WTC11 (cell line): ENCODE measurements around the gene TMEM80. TPM values are rescaled to one million over a fixed set of nuclear protein-coding genes. Genes with fewer than 3 reads are reported as not detected.

Source experiments
- ATAC-seq: fragments of 200-7000 bp; cut with Tn5 transposase; 2 replicates; pipeline ENCODE4 v1.10.0; 2021; ENCODE audit warnings: mild to moderate bottlenecking, moderate library complexity
- CTCF ChIA-PET: fragments of 300-600 bp; sonication (Branson Sonifier 250); formaldehyde crosslinking; loops from one replicate; lab custom pipeline; 2021; ENCODE audit warnings: antibody characterized with exemption; lab: Charles Lee
- POLR2A ChIA-PET: fragments of 350-600 bp; sonication (Branson Sonifier 250); formaldehyde crosslinking; loops from one replicate; lab custom pipeline; 2021; ENCODE audit warnings: antibody characterized with exemption; lab: Charles Lee
- DNase-seq: peaks from one replicate; pipeline ENCODE4 v3.0.0; 2021; ENCODE audit warnings: low spot score
- H3K27ac Mint-ChIP-seq: 2 replicates; pipeline ENCODE4 v1.8.0; 2021; ENCODE audit warnings: mixed read lengths
- H3K27me3 Mint-ChIP-seq: 2 replicates; pipeline ENCODE4 v1.8.0; 2021; ENCODE audit warnings: low read depth, mild to moderate bottlenecking, moderate library complexity, mixed read lengths
- H3K36me3 Mint-ChIP-seq: 2 replicates; pipeline ENCODE4 v1.8.0; 2021; ENCODE audit warnings: mixed read lengths
- H3K4me1 Mint-ChIP-seq: 2 replicates; pipeline ENCODE4 v1.8.0; 2022; ENCODE audit warnings: mixed read lengths
- H3K4me3 Mint-ChIP-seq: 2 replicates; pipeline ENCODE4 v1.8.0; 2021; ENCODE audit warnings: mild to moderate bottlenecking, moderate library complexity, mixed read lengths
- H3K9me3 Mint-ChIP-seq: 2 replicates; pipeline ENCODE4 v1.8.0; 2021; ENCODE audit warnings: mixed read lengths
- AFF4 ChIP-seq: sonication (generic); formaldehyde crosslinking; IDR thresholded peaks from 2 replicates; pipeline ENCODE4 v1.8.1; 2023; ENCODE audit warnings: mild to moderate bottlenecking, missing genetic modification reagents, borderline replicate concordance
- AR ChIP-seq: fragments of 250-450 bp; sonication (Bioruptor Pico); IDR thresholded peaks from 2 replicates; pipeline ENCODE4 v1.9.0; 2021; ENCODE audit warnings: mild to moderate bottlenecking
- ARID4B ChIP-seq: sonication (generic); formaldehyde crosslinking; IDR thresholded peaks from 2 replicates; pipeline ENCODE4 v1.8.0; 2023; ENCODE audit warnings: missing genetic modification reagents, mild to moderate bottlenecking, borderline replicate concordance
- CDX4 ChIP-seq: fragments of 250-450 bp; sonication (Bioruptor Pico); IDR thresholded peaks from 2 replicates; pipeline ENCODE4 v1.9.0; 2021; ENCODE audit warnings: moderate library complexity, mild to moderate bottlenecking, inconsistent platforms, borderline replicate concordance
- CREM ChIP-seq: sonication (generic); formaldehyde crosslinking; IDR thresholded peaks from 2 replicates; pipeline ENCODE4 v1.8.1; 2022; ENCODE audit warnings: mild to moderate bottlenecking, missing genetic modification reagents, moderate library complexity
- FOXP4 ChIP-seq: sonication (generic); formaldehyde crosslinking; IDR thresholded peaks from 2 replicates; pipeline ENCODE4 v1.8.0; 2022; ENCODE audit warnings: mild to moderate bottlenecking, missing genetic modification reagents
- IRF2 ChIP-seq: sonication (generic); formaldehyde crosslinking; IDR thresholded peaks from 2 replicates; pipeline ENCODE4 v1.8.0; 2022; ENCODE audit warnings: low read depth, missing genetic modification reagents, borderline replicate concordance
- MXD4 ChIP-seq: fragments of 250-450 bp; sonication (Bioruptor Pico); IDR thresholded peaks from 2 replicates; pipeline ENCODE4 v1.8.0; 2021; ENCODE audit warnings: mild to moderate bottlenecking, moderate library complexity, borderline replicate concordance
- OVOL2 ChIP-seq: fragments of 250-450 bp; sonication (Bioruptor Pico); IDR thresholded peaks from 2 replicates; pipeline ENCODE4 v1.9.0; 2021; ENCODE audit warnings: mild to moderate bottlenecking, borderline replicate concordance
- SOX15 ChIP-seq: fragments of 250-450 bp; sonication (Bioruptor Pico); IDR thresholded peaks from 2 replicates; pipeline ENCODE4 v1.9.0; 2021; ENCODE audit warnings: mild to moderate bottlenecking
- TEAD1 ChIP-seq: sonication (generic); formaldehyde crosslinking; IDR thresholded peaks from 2 replicates; pipeline ENCODE4 v1.8.0; 2022; ENCODE audit warnings: mild to moderate bottlenecking, missing genetic modification reagents
- USF1 ChIP-seq: sonication (generic); formaldehyde crosslinking; IDR thresholded peaks from 2 replicates; pipeline ENCODE4 v1.8.0; 2022; ENCODE audit warnings: mild to moderate bottlenecking, missing genetic modification reagents
- ZBTB43 ChIP-seq: sonication (generic); formaldehyde crosslinking; IDR thresholded peaks from 2 replicates; pipeline ENCODE4 v1.8.1; 2023; ENCODE audit warnings: mild to moderate bottlenecking, missing genetic modification reagents
- ZNF219 ChIP-seq: sonication (generic); formaldehyde crosslinking; IDR thresholded peaks from 2 replicates; pipeline ENCODE4 v1.8.0; 2023; ENCODE audit warnings: missing genetic modification reagents, mild to moderate bottlenecking, borderline replicate concordance
- ZNF425 ChIP-seq: fragments of 250-450 bp; sonication (Bioruptor Pico); conservative IDR thresholded peaks from 2 replicates; pipeline ENCODE4 v1.9.0; 2021; ENCODE audit warnings: mild to moderate bottlenecking
- ZNF671 ChIP-seq: fragments of 250-450 bp; sonication (Bioruptor Pico); IDR thresholded peaks from 2 replicates; pipeline ENCODE4 v1.8.0; 2021; ENCODE audit warnings: mild to moderate bottlenecking
- ZSCAN18 ChIP-seq: fragments of 250-450 bp; sonication (Bioruptor Pico); IDR thresholded peaks from 2 replicates; pipeline ENCODE4 v2.1.2; 2022; ENCODE audit warnings: mild to moderate bottlenecking, moderate library complexity
- total RNA-seq: library from RNA; stranded (reverse); gene quantifications from 3 replicates; pipeline ENCODE4 v1.2.3, GENCODE V29; 2021

The TMEM80 gene
- total RNA-seq, 1 experiment from 2014 or later = 23.4 TPM

- ATAC-seq = no peak
- Mint-ChIP-seq H3K9me3 (no peaks in the 10 kb centered on the region), H3K4me1 (peaks cover 17% of the 10 kb centered on the region), H3K36me3 (peaks cover 70% of the 10 kb centered on the region), H3K27me3 (no peaks in the 10 kb centered on the region), H3K27ac (peak overlapping the region; percentile 74; the same call in 1 of the 2 replicates), H3K4me3 (no peak overlapping the region)
- ChIA-PET CTCF (interaction anchor here (0.7 to 2.3 kb wide), 3 partner anchors 12 to 47 kb away, joined by 3 to 7 read pairs (median 6); no protein-coding TSS in a partner anchor), POLR2A (interaction anchor here (0.9 kb wide), 1 partner anchor 14 kb away, joined by 4 read pairs; the partner anchor contains the start of gene DEAF1)
- DNase-seq = no peak
- no peak for TF ChIP-seq FOXP4
- TF ChIP-seq ARID4B (CRISPR knock-in tag) = no peak
- no peak for TF ChIP-seq ZNF671 (CRISPR knock-in tag)
- no peak for TF ChIP-seq ZSCAN18 (CRISPR knock-in tag)
- TF ChIP-seq AR (CRISPR knock-in tag) = no peak
- TF ChIP-seq AFF4 (CRISPR knock-in tag) = no peak
- TF ChIP-seq USF1 (CRISPR knock-in tag) = no peak
- TF ChIP-seq CDX4 (CRISPR knock-in tag) = no peak
- no peak for TF ChIP-seq OVOL2
- TF ChIP-seq IRF2 (CRISPR knock-in tag) = no peak
- TF ChIP-seq SOX15 (CRISPR knock-in tag) = no peak
- no peak for TF ChIP-seq ZNF425 (CRISPR knock-in tag)
- no peak for TF ChIP-seq ZBTB43
- TF ChIP-seq CREM (CRISPR knock-in tag) = no peak
- TF ChIP-seq TEAD1 (CRISPR knock-in tag) = no peak
- no peak for TF ChIP-seq MXD4
- no peak for TF ChIP-seq ZNF219 (CRISPR knock-in tag)
These were observed 14.6 kb upstream of the TMEM80 start for GRCh38 chr11:680970-681369.
